ENCODE measurements around the gene GAREM1. TPM values are rescaled to one million over a fixed set of nuclear protein-coding genes. Genes with fewer than 3 reads are reported as not detected.

Gene GAREM1
- polyA plus RNA-seq, 1 of the 3 experiments (the other 2 are of a cell fraction) = 2.8 TPM

DNA sequence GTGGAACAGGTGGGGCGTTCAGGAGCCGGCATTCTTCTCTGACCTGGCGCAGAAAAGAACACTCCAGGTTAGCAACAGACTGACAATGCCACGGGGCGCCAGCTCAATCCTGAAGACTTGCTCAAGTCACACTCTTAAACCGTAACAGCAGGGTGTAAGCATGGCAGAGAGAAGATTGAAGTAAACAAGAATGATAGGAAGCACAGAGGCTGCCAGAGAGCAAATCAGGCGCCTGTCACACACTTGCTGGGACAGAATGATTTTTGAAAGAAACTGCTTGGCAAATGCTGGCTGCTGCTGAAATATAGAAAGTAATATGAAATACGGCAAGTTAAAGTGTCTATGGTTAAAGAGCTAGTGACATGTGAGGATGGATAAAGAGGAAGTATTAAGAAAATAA lies 200.3 kb downstream of the GAREM1 start:
- ChIA-PET CTCF (interaction anchor here (0.8 to 10.7 kb wide), 12 partner anchors 10 to 292 kb away, joined by 3 to 99 read pairs (median 16); partner anchors contain the start of gene GAREM1), POLR2A (no interaction called here)

DNA sequence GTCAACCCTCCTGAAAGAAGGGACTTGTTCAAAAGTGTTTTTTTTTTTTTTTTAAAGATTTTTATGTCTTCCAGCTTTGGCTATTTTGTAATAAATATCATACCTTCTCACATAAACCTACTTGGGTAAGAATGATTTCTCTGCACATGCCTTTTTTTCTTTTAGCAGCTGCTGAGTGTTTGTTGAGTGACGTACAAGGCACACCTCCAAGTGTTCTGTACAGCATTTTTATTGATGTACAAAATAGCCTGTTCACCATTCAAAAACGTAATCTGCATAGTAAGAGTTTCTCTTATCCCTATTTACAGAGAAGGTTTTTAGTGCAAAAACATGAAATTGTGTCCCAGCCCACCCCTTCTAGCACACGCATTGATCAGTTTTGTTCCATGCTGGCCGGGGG lies 203.2 kb downstream of the GAREM1 start:
- Histone ChIP-seq H3K4me1 (ENCODE audit: control insufficient read depth in 1 of 2, insufficient read depth in 2 of 2, low read depth in 1 of 2, low read length in 1 of 2) (no peaks in the 10 kb centered on the region; a peak in 2 of 4 replicates), H3K9me2 (no peaks in the 10 kb centered on the region), H3K27me3 (ENCODE audit: insufficient read depth) (no peaks in the 10 kb centered on the region), H3K4me3 (ENCODE audit: low read depth in 2 of 2, low read length in 1 of 2) (no peak overlapping the region), H3K4me2 (no peak overlapping the region), H3F3A (replicated peaks; ENCODE audit: insufficient read depth) (no peaks in the 10 kb centered on the region), H3K79me2 (ENCODE audit: insufficient read depth) (no peaks in the 10 kb centered on the region), H4K20me1 (ENCODE audit: insufficient read depth) (no peaks in the 10 kb centered on the region), H3K9me3 (no peaks in the 10 kb centered on the region), H3K27ac (ENCODE audit: low read depth in 2 of 2, low read length in 1 of 2) (no peak overlapping the region), H3K36me3 (replicated peaks in 1 of 2; ENCODE audit: control insufficient read depth in 1 of 2, insufficient read depth in 2 of 2, low read length in 1 of 2) (peaks cover 4 to 9% of the 10 kb centered on the region in 2 experiments), H3K9ac (no peak overlapping the region), H2AFZ (ENCODE audit: low read depth) (no peak overlapping the region)
- TF ChIP-seq, protein P1, sequence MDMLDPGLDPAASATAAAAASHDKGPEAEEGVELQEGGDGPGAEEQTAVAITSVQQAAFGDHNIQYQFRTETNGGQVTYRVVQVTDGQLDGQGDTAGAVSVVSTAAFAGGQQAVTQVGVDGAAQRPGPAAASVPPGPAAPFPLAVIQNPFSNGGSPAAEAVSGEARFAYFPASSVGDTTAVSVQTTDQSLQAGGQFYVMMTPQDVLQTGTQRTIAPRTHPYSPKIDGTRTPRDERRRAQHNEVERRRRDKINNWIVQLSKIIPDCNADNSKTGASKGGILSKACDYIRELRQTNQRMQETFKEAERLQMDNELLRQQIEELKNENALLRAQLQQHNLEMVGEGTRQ (IDR thresholded peaks at IDR 0.05; ENCODE audit: borderline replicate concordance, low read depth, low read length) = no peak
- TF ChIP-seq TCF12 (IDR thresholded peaks at IDR 0.05) (no peak), ELF1 (IDR thresholded peaks at IDR 0.05) (no peak), CHD2 (IDR thresholded peaks at IDR 0.05; ENCODE audit: low read length, partially characterized antibody) (no peak)
- 90% methylated on average over 4 of the region's 4 CpGs for WGBS (ENCODE audit: low lambda C conversion rate)
- CTCF ChIA-PET = interaction anchor here (1.0 to 2.2 kb wide), 3 partner anchors 22 to 282 kb away, joined by 3 to 7 read pairs (median 4); no protein-coding TSS in a partner anchor
- POLR2A ChIA-PET = no interaction called here
- DNase-seq = no peak

More for the DNA sequence above, 200.3 kb downstream of the GAREM1 start:
- TF ChIP-seq FOXM1 (IDR thresholded peaks at IDR 0.05; ENCODE audit: low read depth) = no peak
- TF ChIP-seq YY1 (IDR thresholded peaks at IDR 0.05; ENCODE audit: low read depth) = no peak
- TF ChIP-seq, protein P2, sequence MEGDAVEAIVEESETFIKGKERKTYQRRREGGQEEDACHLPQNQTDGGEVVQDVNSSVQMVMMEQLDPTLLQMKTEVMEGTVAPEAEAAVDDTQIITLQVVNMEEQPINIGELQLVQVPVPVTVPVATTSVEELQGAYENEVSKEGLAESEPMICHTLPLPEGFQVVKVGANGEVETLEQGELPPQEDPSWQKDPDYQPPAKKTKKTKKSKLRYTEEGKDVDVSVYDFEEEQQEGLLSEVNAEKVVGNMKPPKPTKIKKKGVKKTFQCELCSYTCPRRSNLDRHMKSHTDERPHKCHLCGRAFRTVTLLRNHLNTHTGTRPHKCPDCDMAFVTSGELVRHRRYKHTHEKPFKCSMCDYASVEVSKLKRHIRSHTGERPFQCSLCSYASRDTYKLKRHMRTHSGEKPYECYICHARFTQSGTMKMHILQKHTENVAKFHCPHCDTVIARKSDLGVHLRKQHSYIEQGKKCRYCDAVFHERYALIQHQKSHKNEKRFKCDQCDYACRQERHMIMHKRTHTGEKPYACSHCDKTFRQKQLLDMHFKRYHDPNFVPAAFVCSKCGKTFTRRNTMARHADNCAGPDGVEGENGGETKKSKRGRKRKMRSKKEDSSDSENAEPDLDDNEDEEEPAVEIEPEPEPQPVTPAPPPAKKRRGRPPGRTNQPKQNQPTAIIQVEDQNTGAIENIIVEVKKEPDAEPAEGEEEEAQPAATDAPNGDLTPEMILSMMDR (IDR thresholded peaks at IDR 0.05) = no peak
- no peak for TF ChIP-seq GABPA (IDR thresholded peaks at IDR 0.05; ENCODE audit: low read depth)
- 93% methylated on average over 8 of the region's 8 CpGs for WGBS (ENCODE audit: low lambda C conversion rate)
- Histone ChIP-seq H3K4me1 (ENCODE audit: control insufficient read depth in 1 of 2, insufficient read depth in 2 of 2, low read depth in 1 of 2, low read length in 1 of 2) (peaks cover 0 to 4% of the 10 kb centered on the region in 2 experiments; a peak in 1 of 4 replicates), H3K9me3 (no peaks in the 10 kb centered on the region), H3K9ac (no peak overlapping the region), H3K36me3 (replicated peaks in 1 of 2; ENCODE audit: control insufficient read depth in 1 of 2, insufficient read depth in 2 of 2, low read length in 1 of 2) (peaks cover 4 to 9% of the 10 kb centered on the region in 2 experiments), H3K4me3 (ENCODE audit: low read depth in 2 of 2, low read length in 1 of 2) (no peak overlapping the region), H3K27me3 (ENCODE audit: insufficient read depth) (no peaks in the 10 kb centered on the region), H3K27ac (ENCODE audit: low read depth in 2 of 2, low read length in 1 of 2) (no peak overlapping the region), H3K9me2 (no peaks in the 10 kb centered on the region), H2AFZ (ENCODE audit: low read depth) (no peak overlapping the region), H4K20me1 (ENCODE audit: insufficient read depth) (no peaks in the 10 kb centered on the region), H3K4me2 (no peak overlapping the region), H3K79me2 (ENCODE audit: insufficient read depth) (no peaks in the 10 kb centered on the region), H3F3A (replicated peaks; ENCODE audit: insufficient read depth) (no peaks in the 10 kb centered on the region)
- DNase-seq = no peak

DNA sequence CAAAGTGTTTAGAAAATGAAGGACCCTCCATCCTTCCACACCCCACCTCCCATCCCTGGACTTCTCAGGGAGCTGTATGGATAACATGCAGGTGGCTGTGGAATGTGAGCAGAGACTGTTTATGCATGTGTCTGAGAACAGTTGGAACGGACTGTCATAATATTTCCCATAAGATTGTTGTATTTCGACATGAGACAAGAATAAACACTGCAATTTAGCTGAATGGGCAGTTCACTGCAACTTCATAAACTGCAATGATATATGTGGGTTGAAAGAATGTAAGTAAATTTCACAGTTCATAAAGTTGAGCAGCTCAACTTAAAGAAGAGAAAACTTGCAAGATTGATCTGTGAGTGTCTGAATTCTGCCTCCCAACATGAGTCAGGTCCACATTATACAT lies 206.3 kb downstream of the GAREM1 start:
- H3K4me3 ChIP-seq (ENCODE audit: low read depth in 2 of 2, low read length in 1 of 2) = no peak overlapping the region
- no peak overlapping the region for H3K4me2 ChIP-seq
- no peak overlapping the region for H2AFZ ChIP-seq (ENCODE audit: low read depth)
- POLR2A ChIA-PET = no interaction called here
- no peaks in the 10 kb centered on the region; a peak in 1 of 4 replicates for H3K4me1 ChIP-seq (ENCODE audit: control insufficient read depth in 1 of 2, insufficient read depth in 2 of 2, low read depth in 1 of 2, low read length in 1 of 2)
- 85% methylated on average over 2 of the region's 2 CpGs for WGBS (ENCODE audit: low lambda C conversion rate)
- no peak overlapping the region for H3K9ac ChIP-seq
- peaks cover 4 to 9% of the 10 kb centered on the region in 2 experiments for H3K36me3 ChIP-seq (replicated peaks in 1 of 2; ENCODE audit: control insufficient read depth in 1 of 2, insufficient read depth in 2 of 2, low read length in 1 of 2)
- CTCF ChIA-PET = interaction anchor here (0.9 to 1.2 kb wide), 3 partner anchors 9 to 12 kb away, joined by 3 read pairs; no protein-coding TSS in a partner anchor
- no peaks in the 10 kb centered on the region for H3K79me2 ChIP-seq (ENCODE audit: insufficient read depth)
- no peaks in the 10 kb centered on the region for H3K27me3 ChIP-seq (ENCODE audit: insufficient read depth)
- DNase-seq = no peak
- H3K27ac ChIP-seq (ENCODE audit: low read depth in 2 of 2, low read length in 1 of 2) = no peak overlapping the region
- no peaks in the 10 kb centered on the region for H3F3A ChIP-seq (replicated peaks; ENCODE audit: insufficient read depth)
- no peaks in the 10 kb centered on the region for H3K9me2 ChIP-seq
- no peaks in the 10 kb centered on the region for H3K9me3 ChIP-seq
- no peaks in the 10 kb centered on the region for H4K20me1 ChIP-seq (ENCODE audit: insufficient read depth)
- TF ChIP-seq TEAD4 (IDR thresholded peaks at IDR 0.05; ENCODE audit: borderline replicate concordance, insufficient read depth) (no peak), RCOR1 (IDR thresholded peaks at IDR 0.05; ENCODE audit: low read length) (no peak), JUND (IDR thresholded peaks at IDR 0.05) (no peak), EZH2phosphoT487 (IDR thresholded peaks at IDR 0.05; ENCODE audit: borderline replicate concordance, low read depth) (no peak), EP300 (IDR thresholded peaks at IDR 0.05; ENCODE audit: borderline replicate concordance in 1 of 2, low read depth in 1 of 2, low read length in 1 of 2) (no peak), TCF12 (IDR thresholded peaks at IDR 0.05) (no peak), FOXJ3 (CRISPR knock-in tag; IDR thresholded peaks at IDR 0.05) (no peak), MXI1 (IDR thresholded peaks at IDR 0.05; ENCODE audit: low read depth, low read length) (no peak), RXRA (IDR thresholded peaks at IDR 0.05; ENCODE audit: borderline replicate concordance, low read depth) (no peak), ELF1 (IDR thresholded peaks at IDR 0.05) (no peak), FOXM1 (IDR thresholded peaks at IDR 0.05; ENCODE audit: low read depth) (no peak), SMC3 (IDR thresholded peaks at IDR 0.05; ENCODE audit: low read depth, low read length) (no peak)
- TF ChIP-seq, protein P3, sequence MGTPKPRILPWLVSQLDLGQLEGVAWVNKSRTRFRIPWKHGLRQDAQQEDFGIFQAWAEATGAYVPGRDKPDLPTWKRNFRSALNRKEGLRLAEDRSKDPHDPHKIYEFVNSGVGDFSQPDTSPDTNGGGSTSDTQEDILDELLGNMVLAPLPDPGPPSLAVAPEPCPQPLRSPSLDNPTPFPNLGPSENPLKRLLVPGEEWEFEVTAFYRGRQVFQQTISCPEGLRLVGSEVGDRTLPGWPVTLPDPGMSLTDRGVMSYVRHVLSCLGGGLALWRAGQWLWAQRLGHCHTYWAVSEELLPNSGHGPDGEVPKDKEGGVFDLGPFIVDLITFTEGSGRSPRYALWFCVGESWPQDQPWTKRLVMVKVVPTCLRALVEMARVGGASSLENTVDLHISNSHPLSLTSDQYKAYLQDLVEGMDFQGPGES (IDR thresholded peaks at IDR 0.05; ENCODE audit: low read depth, low read length) = no peak
- TF ChIP-seq, protein P4, sequence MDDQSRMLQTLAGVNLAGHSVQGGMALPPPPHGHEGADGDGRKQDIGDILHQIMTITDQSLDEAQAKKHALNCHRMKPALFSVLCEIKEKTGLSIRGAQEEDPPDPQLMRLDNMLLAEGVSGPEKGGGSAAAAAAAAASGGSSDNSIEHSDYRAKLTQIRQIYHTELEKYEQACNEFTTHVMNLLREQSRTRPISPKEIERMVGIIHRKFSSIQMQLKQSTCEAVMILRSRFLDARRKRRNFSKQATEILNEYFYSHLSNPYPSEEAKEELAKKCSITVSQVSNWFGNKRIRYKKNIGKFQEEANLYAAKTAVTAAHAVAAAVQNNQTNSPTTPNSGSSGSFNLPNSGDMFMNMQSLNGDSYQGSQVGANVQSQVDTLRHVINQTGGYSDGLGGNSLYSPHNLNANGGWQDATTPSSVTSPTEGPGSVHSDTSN (IDR thresholded peaks at IDR 0.05) = no peak
